GM12878 (cell line): ENCODE results near the gene HS3ST5. TPM values are rescaled to one million over a fixed set of nuclear protein-coding genes. Genes with fewer than 3 reads are reported as not detected.

Experiments
- ATAC-seq: fragments of 200-7000 bp; cut with Tn5 transposase; 3 replicates; pipeline ENCODE4 v1.9.1; 2020; ENCODE audit warnings: mild to moderate bottlenecking, moderate library complexity
- BruUV-seq: library from RNA; stranded (reverse); fragments of 400-500 nt; replicated peaks from 2 replicates; lab custom pipeline; 2021; lab: Mats Ljungman, UMichigan
- CTCF ChIA-PET: fragments of 300-600 bp; sonication (Branson Sonifier 250); formaldehyde crosslinking; extraction: SDS; loops from one replicate; lab custom pipeline; 2021; ENCODE audit warnings: inconsistent platforms; lab: Yijun Ruan, JAX
- POLR2A ChIA-PET: fragments of 350-600 bp; formaldehyde crosslinking; extraction: SDS; loops from one replicate; lab custom pipeline; 2021; ENCODE audit warnings: inconsistent platforms; lab: Charles Lee
- RAD21 ChIA-PET: fragments of 300-600 bp; sonication (Branson Sonifier 250); formaldehyde crosslinking; loops from one replicate; lab custom pipeline; 2023; ENCODE audit warnings: antibody characterized with exemption; ENCODE audit not compliant: unreplicated experiment; lab: Charles Lee
- SMC1A ChIA-PET: fragments of 300-600 bp; sonication (Branson Sonifier 250); formaldehyde crosslinking; loops from one replicate; lab custom pipeline; 2023; ENCODE audit not compliant: unreplicated experiment, uncharacterized antibody; lab: Charles Lee
- DNase-seq: peaks from one replicate; pipeline ENCODE4 v3.0.0-alpha.2; 2011; ENCODE audit warnings: low read depth, low spot score
- FAIRE-seq: peaks from 3 replicates; lab custom pipeline; 2011; peaks lifted over from hg19 to GRCh38; lab: Jason Lieb, UNC
- H2AFZ ChIP-seq: 2 replicates; pipeline ENCODE4 v1.6.0; 2011; ENCODE audit warnings: low read depth, low read length, control low read depth; ENCODE audit not compliant: control insufficient read depth
- H3K27ac ChIP-seq: 2 replicates; pipeline ENCODE4 v1.5.1; 2011; ENCODE audit warnings: control low read depth; ENCODE audit not compliant: control insufficient read depth, insufficient read depth
- H3K27me3 ChIP-seq, 2 experiments: replicated peaks in 1 of 2; 2 replicates each; pipeline versions ENCODE4 v1.6.0 to v1.6.1; 2011; ENCODE audit warnings: low read length in 1 of 2; ENCODE audit not compliant: control insufficient read depth in 2 of 2, insufficient read depth in 2 of 2
- H3K36me3 ChIP-seq, 2 experiments: 2 replicates each; pipeline ENCODE4 v1.5.1; 2011; ENCODE audit warnings: low read length in 1 of 2; ENCODE audit not compliant: control insufficient read depth in 2 of 2, insufficient read depth in 2 of 2
- H3K4me1 ChIP-seq: 2 replicates; pipeline ENCODE4 v1.6.1; 2011; ENCODE audit warnings: mild to moderate bottlenecking, low read length, moderate library complexity, mixed read lengths; ENCODE audit not compliant: control insufficient read depth, insufficient read depth
- H3K4me2 ChIP-seq: 2 replicates; pipeline ENCODE4 v1.6.0; 2011; ENCODE audit warnings: control low read depth; ENCODE audit not compliant: control insufficient read depth, insufficient read depth
- H3K4me3 ChIP-seq: fragments of 200-600 bp; sonication (generic); 2 replicates; pipeline ENCODE4 v1.5.1; 2016
- H3K79me2 ChIP-seq: 2 replicates; pipeline ENCODE4 v1.6.0; 2011; ENCODE audit warnings: low read length; ENCODE audit not compliant: control insufficient read depth, insufficient read depth
- H3K9ac ChIP-seq: 2 replicates; pipeline ENCODE4 v1.8.0; 2011; ENCODE audit warnings: low read length, control low read depth, mixed read lengths; ENCODE audit not compliant: control insufficient read depth, insufficient read depth
- H3K9me3 ChIP-seq: replicated peaks from 3 replicates; pipeline ENCODE4 v1.5.1; 2011; ENCODE audit warnings: mild to moderate bottlenecking, low read length; ENCODE audit not compliant: control insufficient read depth, insufficient read depth
- H4K20me1 ChIP-seq: 2 replicates; pipeline ENCODE4 v1.6.0; 2011; ENCODE audit not compliant: control insufficient read depth, insufficient read depth
- CHD1 ChIP-seq: IDR thresholded peaks from 2 replicates; pipeline ENCODE4 v1.6.1; 2012; ENCODE audit warnings: low read depth, low read length, improper control_type of control experiment
- CHD2 ChIP-seq: IDR thresholded peaks from 2 replicates; pipeline ENCODE4 v1.6.1; 2011; ENCODE audit warnings: low read depth, low read length, improper control_type of control experiment, borderline replicate concordance
- CREM ChIP-seq: IDR thresholded peaks from 2 replicates; pipeline ENCODE4 v1.6.1; 2014; ENCODE audit warnings: antibody characterized with exemption, low read depth
- IRF5 ChIP-seq: fragments of 450-650 bp; IDR thresholded peaks from 2 replicates; pipeline ENCODE4 v1.6.1; 2017; ENCODE audit warnings: borderline replicate concordance
- KLF5 ChIP-seq: fragments of 450-650 bp; IDR thresholded peaks from 2 replicates; pipeline ENCODE4 v1.6.1; 2014; ENCODE audit warnings: mild to moderate bottlenecking; ENCODE audit not compliant: partially characterized antibody
- RAD21 ChIP-seq: IDR thresholded peaks from 2 replicates; pipeline ENCODE4 v1.6.1; 2011; ENCODE audit warnings: mild to moderate bottlenecking, low read depth, low read length, moderate library complexity; ENCODE audit not compliant: insufficient read depth
- SPI1 ChIP-seq: IDR thresholded peaks from 2 replicates; pipeline ENCODE4 v1.6.1; 2011; ENCODE audit warnings: low read depth, mild to moderate bottlenecking, low read length, moderate library complexity, borderline replicate concordance; ENCODE audit not compliant: insufficient read depth
- WGBS: methylation state at CpG from one replicate; pipeline ENCODE4 v1.1.6; 2016; ENCODE audit warnings: low lambda C conversion rate; ENCODE audit not compliant: insufficient replicate concordance, insufficient coverage; ENCODE audit errors: missing lambda C conversion rate; 5-methylcytosine and 5-hydroxymethylcytosine counted together
- in situ Hi-C: fragments of 300-500 bp; cut with MboI; formaldehyde crosslinking; loops from 9 replicates; pipeline ENCODE4 v1.14.3; 2018; ENCODE audit warnings: mixed read lengths
- intact Hi-C: fragments of 100-400 bp; cut with micrococcal nuclease; formaldehyde crosslinking; loops from one replicate; pipeline ENCODE4 v1.14.2; 2022; ENCODE audit not compliant: unreplicated experiment
- polyA plus RNA-seq, 11 experiments: library from polyadenylated mRNA; depleted of rRNA in 4 of 11; unstranded in 6 of 11; stranded (reverse) in 5 of 11; fragments of >200 nt; fragmentation: Nextera tagmentation in 4 of 11; fragmentation: Illumina TruSeq in 1 of 11; extraction: Ambion mirVana in 4 of 11; extraction: Trizol in 1 of 11; gene quantifications; 1 replicate in 1 of 11; 2 replicates in 10 of 11; pipeline versions ENCODE4 v1.2.1 to v1.2.3, GENCODE V29; 2011 to 2016; ENCODE audit warnings: inconsistent platforms in 2 of 11, missing spikeins in 2 of 11, low read depth in 1 of 11
- total RNA-seq, 4 experiments: library from RNA; depleted of rRNA in 3 of 4; stranded (reverse); fragments of >200 nt in 3 of 4; fragmentation: Illumina TruSeq in 1 of 4; extraction: Trizol in 1 of 4; gene quantifications; 2 replicates each; pipeline versions ENCODE4 v1.2.1 to v1.2.3, GENCODE V29; 2013 to 2021
- TF ChIP-seq, protein P1 (sequence below): fragments of 450-650 bp; IDR thresholded peaks from 2 replicates; pipeline ENCODE4 v1.6.1; 2018; ENCODE audit warnings: mild to moderate bottlenecking, low read depth, moderate library complexity; ENCODE audit not compliant: partially characterized antibody

Gene HS3ST5
- total and polyA plus RNA-seq, 10 of the 15 experiments (the other 5 are each of a cell fraction or from before 2014, with no cell fraction given): 0.04 TPM; not detected in 9

GRCh38 chr6:114281496-114281895, 61.3 kb downstream of the HS3ST5 start:
- Histone ChIP-seq H3K27ac (no peak overlapping the region), H3K27me3 (no peaks in the 10 kb centered on the region; a peak in 1 of 4 replicates), H3K4me3 (no peak overlapping the region), H3K4me2 (no peak overlapping the region), H3K9ac (no peak overlapping the region), H3K9me3 (no peaks in the 10 kb centered on the region), H3K4me1 (no peaks in the 10 kb centered on the region), H3K36me3 (no peaks in the 10 kb centered on the region), H3K79me2 (no peaks in the 10 kb centered on the region), H2AFZ (no peak overlapping the region), H4K20me1 (no peaks in the 10 kb centered on the region)
- SMC1A ChIA-PET: interaction anchor here (1.2 kb wide), 1 partner anchor 23 kb away, joined by 3 read pairs; no protein-coding TSS in a partner anchor
- CTCF ChIA-PET: no interaction called here
- TF ChIP-seq IRF5 (no peak), CHD2 (no peak), KLF5 (no peak), CREM (no peak), CHD1 (no peak), SPI1 (peak; percentile 24), RAD21 (no peak)
- TF ChIP-seq, protein P1, sequence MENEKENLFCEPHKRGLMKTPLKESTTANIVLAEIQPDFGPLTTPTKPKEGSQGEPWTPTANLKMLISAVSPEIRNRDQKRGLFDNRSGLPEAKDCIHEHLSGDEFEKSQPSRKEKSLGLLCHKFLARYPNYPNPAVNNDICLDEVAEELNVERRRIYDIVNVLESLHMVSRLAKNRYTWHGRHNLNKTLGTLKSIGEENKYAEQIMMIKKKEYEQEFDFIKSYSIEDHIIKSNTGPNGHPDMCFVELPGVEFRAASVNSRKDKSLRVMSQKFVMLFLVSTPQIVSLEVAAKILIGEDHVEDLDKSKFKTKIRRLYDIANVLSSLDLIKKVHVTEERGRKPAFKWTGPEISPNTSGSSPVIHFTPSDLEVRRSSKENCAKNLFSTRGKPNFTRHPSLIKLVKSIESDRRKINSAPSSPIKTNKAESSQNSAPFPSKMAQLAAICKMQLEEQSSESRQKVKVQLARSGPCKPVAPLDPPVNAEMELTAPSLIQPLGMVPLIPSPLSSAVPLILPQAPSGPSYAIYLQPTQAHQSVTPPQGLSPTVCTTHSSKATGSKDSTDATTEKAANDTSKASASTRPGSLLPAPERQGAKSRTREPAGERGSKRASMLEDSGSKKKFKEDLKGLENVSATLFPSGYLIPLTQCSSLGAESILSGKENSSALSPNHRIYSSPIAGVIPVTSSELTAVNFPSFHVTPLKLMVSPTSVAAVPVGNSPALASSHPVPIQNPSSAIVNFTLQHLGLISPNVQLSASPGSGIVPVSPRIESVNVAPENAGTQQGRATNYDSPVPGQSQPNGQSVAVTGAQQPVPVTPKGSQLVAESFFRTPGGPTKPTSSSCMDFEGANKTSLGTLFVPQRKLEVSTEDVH: no peak
- 65% methylated on average over 3 of the region's 3 CpGs for WGBS
- DNase-seq (no peak), ATAC-seq (no peak), FAIRE-seq (no peak)
- intact Hi-C loops: no loop called here
- RAD21 ChIA-PET: no interaction called here
- in situ Hi-C loops: no loop called here
- POLR2A ChIA-PET: no interaction called here
- no TSS peak for BruUV-seq
